Activated T-helper 1 cell treated with anti-CD3 and anti-CD28 coated beads, Interleukin-12 subunit alpha, Interleukin-12 subunit beta, Interleukin-2, Interleukin-4 antibody, amounts not matched to agents 30 ng/mL and 10 ng/mL and 1 ng/mL, durations not matched to agents 14 hours and 24 hours and 36 hours (primary cell): Measurements from ENCODE around the gene NCOA5. TPM values are rescaled to one million over a fixed set of nuclear protein-coding genes. Genes with fewer than 3 reads are reported as not detected.
"Not testable (repeated sequence)": the region's sequence is repeated elsewhere in the genome, so short reads cannot be mapped to it uniquely, and the experiment has no call there.

Source experiments
- DNase-seq: peaks from one replicate; pipeline ENCODE4 v3.0.0; 2021; ENCODE audit warnings: low spot score
- H3K27ac Mint-ChIP-seq: one replicate; pipeline ENCODE4 v1.8.0; 2021; ENCODE audit warnings: mild to moderate bottlenecking, mixed read lengths
- H3K27me3 Mint-ChIP-seq: one replicate; pipeline ENCODE4 v1.8.0; 2022; ENCODE audit warnings: mild to moderate bottlenecking, moderate library complexity, mixed read lengths; ENCODE audit not compliant: insufficient read depth
- H3K36me3 Mint-ChIP-seq: one replicate; pipeline ENCODE4 v1.8.0; 2021; ENCODE audit warnings: low read depth, mixed read lengths
- H3K4me1 Mint-ChIP-seq: one replicate; pipeline ENCODE4 v1.8.0; 2021; ENCODE audit warnings: low read depth, mixed read lengths
- H3K4me3 Mint-ChIP-seq: one replicate; pipeline ENCODE4 v1.8.0; 2021; ENCODE audit warnings: mild to moderate bottlenecking, moderate library complexity, mixed read lengths
- H3K9me3 Mint-ChIP-seq: one replicate; pipeline ENCODE4 v1.8.0; 2021; ENCODE audit warnings: mixed read lengths
- intact Hi-C: fragments of 100-400 bp; cut with micrococcal nuclease; formaldehyde crosslinking; loops from one replicate; pipeline ENCODE4 v1.15.1; 2024
- total RNA-seq: library from RNA; stranded (reverse); gene quantifications from 2 replicates; pipeline ENCODE4 v1.2.3, GENCODE V29; 2022

NCOA5 gene
- total RNA-seq, 1 donor from 2014 or later = 30.4 TPM

- H3K27me3 Mint-ChIP-seq = peaks cover 44% of the 10 kb centered on the region
- H3K36me3 Mint-ChIP-seq = no peaks in the 10 kb centered on the region
- no peaks in the 10 kb centered on the region for H3K9me3 Mint-ChIP-seq
- no peak for DNase-seq
- intact Hi-C loops = no loop called here
- no peak overlapping the region for H3K27ac Mint-ChIP-seq
- no peaks in the 10 kb centered on the region for H3K4me1 Mint-ChIP-seq
- H3K4me3 Mint-ChIP-seq = no peak overlapping the region
Measured at GRCh38 chr20:46099491-46100287, 9.9 kb upstream of the NCOA5 start.

- Mint-ChIP-seq H3K9me3 (no peaks in the 10 kb centered on the region), H3K4me3 (no peak overlapping the region), H3K36me3 (no peaks in the 10 kb centered on the region), H3K27me3 (peaks cover 21% of the 10 kb centered on the region), H3K4me1 (peaks cover 14% of the 10 kb centered on the region), H3K27ac (no peak overlapping the region)
- intact Hi-C loops = no loop called here
- no peak for DNase-seq
Measured at GRCh38 chr20:46093531-46093930, 3.8 kb upstream of the NCOA5 start.

- H3K27ac Mint-ChIP-seq, H3K27me3 Mint-ChIP-seq, H3K36me3 Mint-ChIP-seq, DNase-seq, H3K4me3 Mint-ChIP-seq, H3K9me3 Mint-ChIP-seq, intact Hi-C loops: not testable (repeated sequence)
- H3K4me1 Mint-ChIP-seq = peaks cover 31% of the 10 kb centered on the region
Measured at GRCh38 chr20:46091622-46092535, 2.1 kb upstream of the NCOA5 start.

- DNase-seq = no peak
- peaks cover 48% of the 10 kb centered on the region for H3K4me1 Mint-ChIP-seq
- peak overlapping the region; percentile 92 for H3K4me3 Mint-ChIP-seq
- no peaks in the 10 kb centered on the region for H3K9me3 Mint-ChIP-seq
- intact Hi-C loops = loop anchor here (1.0 to 10.0 kb wide), 3 partner anchors 117 to 466 kb away; partner anchors contain the start of genes DNTTIP1, OCSTAMP, WFDC3 and ZNF335
- peaks cover 4% of the 10 kb centered on the region for H3K27me3 Mint-ChIP-seq
- peaks cover 9% of the 10 kb centered on the region for H3K36me3 Mint-ChIP-seq
- H3K27ac Mint-ChIP-seq = peak overlapping the region; percentile 94
Measured at GRCh38 chr20:46089167-46089416, 670 bp downstream of the NCOA5 start.

- DNase-seq = no peak
- H3K36me3 Mint-ChIP-seq = peaks cover 9% of the 10 kb centered on the region
- H3K9me3 Mint-ChIP-seq = no peaks in the 10 kb centered on the region
- intact Hi-C loops = loop anchor here (1.0 to 10.0 kb wide), 4 partner anchors 24 to 466 kb away; partner anchors contain the start of genes DNTTIP1, OCSTAMP, WFDC3 and ZNF335
- peaks cover 2% of the 10 kb centered on the region for H3K27me3 Mint-ChIP-seq
- H3K4me3 Mint-ChIP-seq = peak overlapping the region; percentile 92
- peaks cover 48% of the 10 kb centered on the region for H3K4me1 Mint-ChIP-seq
- H3K27ac Mint-ChIP-seq = peak overlapping the region; percentile 94
Measured at GRCh38 chr20:46088409-46089166, 1.2 kb downstream of the NCOA5 start.

- intact Hi-C loops = loop anchor here (1.0 to 10.0 kb wide), 3 partner anchors 64 to 468 kb away; partner anchors contain the start of genes DNTTIP1, OCSTAMP and WFDC3
Measured at GRCh38 chr20:46087161-46087560, 2.6 kb downstream of the NCOA5 start.

GRCh38 chr20:46085179-46085851 lies 4.4 kb downstream of the NCOA5 start:
- Mint-ChIP-seq H3K27me3 (no peaks in the 10 kb centered on the region), H3K4me3 (no peak overlapping the region), H3K36me3 (peaks cover 11% of the 10 kb centered on the region), H3K27ac (no peak overlapping the region), H3K9me3 (no peaks in the 10 kb centered on the region), H3K4me1 (peaks cover 57% of the 10 kb centered on the region)
- intact Hi-C loops = loop anchor here (5.0 to 10.0 kb wide), 2 partner anchors 293 to 469 kb away; partner anchors contain the start of genes DNTTIP1, OCSTAMP and WFDC3
- DNase-seq = no peak

More at GRCh38 chr20:46087161-46087560, 2.6 kb downstream of the NCOA5 start:
- DNase-seq = no peak
- Mint-ChIP-seq H3K9me3 (no peaks in the 10 kb centered on the region), H3K4me1 (peaks cover 59% of the 10 kb centered on the region), H3K4me3 (peak overlapping the region; percentile 26), H3K36me3 (peaks cover 9% of the 10 kb centered on the region), H3K27ac (no peak overlapping the region), H3K27me3 (no peaks in the 10 kb centered on the region)

- DNase-seq = no peak
- H3K27ac Mint-ChIP-seq = no peak overlapping the region
- H3K4me3 Mint-ChIP-seq = no peak overlapping the region
- peaks cover 11% of the 10 kb centered on the region for H3K36me3 Mint-ChIP-seq
- intact Hi-C loops = loop anchor here (5.0 to 10.0 kb wide), 2 partner anchors 292 to 470 kb away; partner anchors contain the start of genes DNTTIP1, OCSTAMP and WFDC3
- no peaks in the 10 kb centered on the region for H3K9me3 Mint-ChIP-seq
- H3K4me1 Mint-ChIP-seq = peaks cover 52% of the 10 kb centered on the region
- H3K27me3 Mint-ChIP-seq = no peaks in the 10 kb centered on the region
Measured at GRCh38 chr20:46084805-46085178, 5.0 kb downstream of the NCOA5 start.

GRCh38 chr20:46083531-46084061 lies 6.2 kb downstream of the NCOA5 start:
- DNase-seq = no peak
- H3K36me3 Mint-ChIP-seq = peaks cover 17% of the 10 kb centered on the region
- H3K4me3 Mint-ChIP-seq = no peak overlapping the region
- H3K4me1 Mint-ChIP-seq = peaks cover 50% of the 10 kb centered on the region
- H3K9me3 Mint-ChIP-seq = no peaks in the 10 kb centered on the region
- intact Hi-C loops = loop anchor here (10.0 kb wide), 1 partner anchor 471 kb away; the partner anchor contains the start of gene OCSTAMP
- H3K27me3 Mint-ChIP-seq = no peaks in the 10 kb centered on the region
- no peak overlapping the region for H3K27ac Mint-ChIP-seq

GRCh38 chr20:46083101-46083500 lies 6.7 kb downstream of the NCOA5 start:
- H3K27me3 Mint-ChIP-seq = no peaks in the 10 kb centered on the region
- no peak for DNase-seq
- no peaks in the 10 kb centered on the region for H3K9me3 Mint-ChIP-seq
- peaks cover 17% of the 10 kb centered on the region for H3K36me3 Mint-ChIP-seq
- H3K4me1 Mint-ChIP-seq = peaks cover 45% of the 10 kb centered on the region
- H3K4me3 Mint-ChIP-seq = no peak overlapping the region
- intact Hi-C loops = loop anchor here (10.0 kb wide), 1 partner anchor 472 kb away; the partner anchor contains the start of gene OCSTAMP
- H3K27ac Mint-ChIP-seq = no peak overlapping the region

- no peaks in the 10 kb centered on the region for H3K27me3 Mint-ChIP-seq
- peaks cover 24% of the 10 kb centered on the region for H3K4me1 Mint-ChIP-seq
- H3K27ac Mint-ChIP-seq = no peak overlapping the region
- no peak overlapping the region for H3K4me3 Mint-ChIP-seq
- no peaks in the 10 kb centered on the region for H3K9me3 Mint-ChIP-seq
- DNase-seq = no peak
- H3K36me3 Mint-ChIP-seq = peaks cover 20% of the 10 kb centered on the region
- intact Hi-C loops = loop anchor here (10.0 kb wide), 1 partner anchor 474 kb away; the partner anchor contains the start of gene OCSTAMP
Measured at GRCh38 chr20:46081074-46081473, 8.7 kb downstream of the NCOA5 start.
